Subcutaneous adipose tissue (tissue), 4 donors: Measurements from ENCODE around the gene ARID5B. TPM values are rescaled to one million over a fixed set of nuclear protein-coding genes. Genes with fewer than 3 reads are reported as not detected.

Source experiments
- total RNA-seq, 4 donors: library from RNA; depleted of rRNA; stranded (reverse); fragments of >200 nt; gene quantifications; one replicate each; pipeline ENCODE4 v1.1.0, GENCODE V29; 2016
- TF ChIP-seq, protein P1 (sequence below): fragments of 450-650 bp; IDR thresholded peaks from one replicate; pipeline ENCODE4 v1.5.1; 2016; ENCODE audit warnings: low read depth, mild to moderate bottlenecking, control low read depth, antibody characterized with exemption, moderate library complexity

Gene ARID5B
- total RNA-seq, 4 donors from 2014 or later: 61.4 to 193 (median 86.2) TPM

GRCh38 chr10:62084451-62084850, 183.0 kb downstream of the ARID5B start:
- TF ChIP-seq, protein P1, sequence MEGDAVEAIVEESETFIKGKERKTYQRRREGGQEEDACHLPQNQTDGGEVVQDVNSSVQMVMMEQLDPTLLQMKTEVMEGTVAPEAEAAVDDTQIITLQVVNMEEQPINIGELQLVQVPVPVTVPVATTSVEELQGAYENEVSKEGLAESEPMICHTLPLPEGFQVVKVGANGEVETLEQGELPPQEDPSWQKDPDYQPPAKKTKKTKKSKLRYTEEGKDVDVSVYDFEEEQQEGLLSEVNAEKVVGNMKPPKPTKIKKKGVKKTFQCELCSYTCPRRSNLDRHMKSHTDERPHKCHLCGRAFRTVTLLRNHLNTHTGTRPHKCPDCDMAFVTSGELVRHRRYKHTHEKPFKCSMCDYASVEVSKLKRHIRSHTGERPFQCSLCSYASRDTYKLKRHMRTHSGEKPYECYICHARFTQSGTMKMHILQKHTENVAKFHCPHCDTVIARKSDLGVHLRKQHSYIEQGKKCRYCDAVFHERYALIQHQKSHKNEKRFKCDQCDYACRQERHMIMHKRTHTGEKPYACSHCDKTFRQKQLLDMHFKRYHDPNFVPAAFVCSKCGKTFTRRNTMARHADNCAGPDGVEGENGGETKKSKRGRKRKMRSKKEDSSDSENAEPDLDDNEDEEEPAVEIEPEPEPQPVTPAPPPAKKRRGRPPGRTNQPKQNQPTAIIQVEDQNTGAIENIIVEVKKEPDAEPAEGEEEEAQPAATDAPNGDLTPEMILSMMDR: no peak

- TF ChIP-seq, protein P1: no peak
These were observed 183.9 kb downstream of the ARID5B start for GRCh38 chr10:62085404-62085803.

GRCh38 chr10:62085821-62086220, 184.3 kb downstream of the ARID5B start:
- TF ChIP-seq, protein P1: no peak

DNA sequence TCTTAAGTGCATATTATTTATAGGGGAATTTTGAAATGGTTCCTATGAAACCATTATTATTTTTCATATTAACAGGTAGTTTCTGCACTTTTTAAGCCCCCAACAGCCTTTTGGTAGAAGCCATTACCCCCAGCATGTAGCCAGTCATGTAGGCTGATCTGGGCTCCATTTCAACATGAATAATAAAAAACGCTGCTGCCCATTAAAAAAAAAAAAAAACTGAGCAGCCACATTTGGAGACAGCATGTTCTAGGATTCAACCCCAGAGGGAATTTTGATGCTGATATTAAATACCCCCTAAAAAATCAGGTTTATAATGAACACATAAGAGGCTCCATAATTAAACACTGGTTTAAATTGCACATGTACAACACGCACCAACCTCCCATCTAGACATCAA, 185.8 kb downstream of the ARID5B start:
- TF ChIP-seq, protein P1: no peak

DNA sequence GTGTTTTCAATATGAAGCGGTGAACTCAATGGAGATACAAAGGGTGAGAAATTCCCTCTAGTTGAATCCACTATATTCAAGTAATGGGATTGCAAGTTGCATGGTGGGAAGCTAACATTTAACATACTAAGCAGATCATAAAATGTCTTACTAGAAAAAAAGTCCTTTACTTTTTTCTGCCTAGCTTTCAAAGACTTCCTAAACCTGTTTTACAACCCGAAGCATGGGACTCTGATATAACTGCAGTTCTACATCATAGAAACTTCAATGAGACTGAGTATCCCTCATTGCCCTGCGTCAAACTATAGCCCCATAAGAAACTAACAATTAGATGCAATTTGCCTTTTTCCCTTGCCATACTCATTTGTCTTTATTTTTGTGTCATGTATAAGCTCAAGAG, 187.3 kb downstream of the ARID5B start:
- TF ChIP-seq, protein P1: no peak

DNA sequence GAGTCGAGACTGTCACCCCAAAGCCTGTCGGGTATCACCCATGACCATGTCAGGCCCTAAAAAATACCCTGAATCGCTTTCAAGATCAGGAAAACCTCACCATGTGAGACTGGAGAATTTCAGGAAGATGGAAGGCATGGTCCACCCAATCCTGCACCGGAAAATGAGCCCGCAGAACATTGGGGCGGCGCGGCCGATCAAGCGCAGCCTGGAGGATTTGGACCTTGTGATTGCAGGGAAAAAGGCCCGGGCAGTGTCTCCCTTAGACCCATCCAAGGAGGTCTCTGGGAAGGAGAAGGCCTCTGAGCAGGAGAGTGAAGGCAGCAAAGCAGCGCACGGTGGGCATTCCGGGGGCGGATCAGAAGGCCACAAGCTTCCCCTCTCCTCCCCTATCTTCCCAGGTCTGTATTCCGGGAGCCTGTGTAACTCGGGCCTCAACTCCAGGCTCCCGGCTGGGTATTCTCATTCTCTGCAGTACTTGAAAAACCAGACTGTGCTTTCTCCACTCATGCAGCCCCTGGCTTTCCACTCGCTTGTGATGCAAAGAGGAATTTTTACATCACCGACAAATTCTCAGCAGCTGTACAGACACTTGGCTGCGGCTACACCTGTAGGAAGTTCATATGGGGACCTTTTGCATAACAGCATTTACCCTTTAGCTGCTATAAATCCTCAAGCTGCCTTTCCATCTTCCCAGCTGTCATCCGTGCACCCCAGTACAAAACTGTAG, 191.0 kb downstream of the ARID5B start:
- TF ChIP-seq, protein P1: no peak

GRCh38 chr10:62093863-62094291, 192.4 kb downstream of the ARID5B start:
- TF ChIP-seq, protein P1: no peak
